Activated gamma-delta T cell treated with Interleukin-2 at 50 U/mL for 16 hours (primary cell): ENCODE data around the gene FOXK2.
"Not testable (repeated sequence)": the region's sequence is repeated elsewhere in the genome, so short reads cannot be mapped to it uniquely, and the experiment has no call there.

ENCODE experiments used
- DNase-seq: peaks from one replicate; pipeline ENCODE4 v3.0.0-alpha.2; 2020

The FOXK2 gene

DNA sequence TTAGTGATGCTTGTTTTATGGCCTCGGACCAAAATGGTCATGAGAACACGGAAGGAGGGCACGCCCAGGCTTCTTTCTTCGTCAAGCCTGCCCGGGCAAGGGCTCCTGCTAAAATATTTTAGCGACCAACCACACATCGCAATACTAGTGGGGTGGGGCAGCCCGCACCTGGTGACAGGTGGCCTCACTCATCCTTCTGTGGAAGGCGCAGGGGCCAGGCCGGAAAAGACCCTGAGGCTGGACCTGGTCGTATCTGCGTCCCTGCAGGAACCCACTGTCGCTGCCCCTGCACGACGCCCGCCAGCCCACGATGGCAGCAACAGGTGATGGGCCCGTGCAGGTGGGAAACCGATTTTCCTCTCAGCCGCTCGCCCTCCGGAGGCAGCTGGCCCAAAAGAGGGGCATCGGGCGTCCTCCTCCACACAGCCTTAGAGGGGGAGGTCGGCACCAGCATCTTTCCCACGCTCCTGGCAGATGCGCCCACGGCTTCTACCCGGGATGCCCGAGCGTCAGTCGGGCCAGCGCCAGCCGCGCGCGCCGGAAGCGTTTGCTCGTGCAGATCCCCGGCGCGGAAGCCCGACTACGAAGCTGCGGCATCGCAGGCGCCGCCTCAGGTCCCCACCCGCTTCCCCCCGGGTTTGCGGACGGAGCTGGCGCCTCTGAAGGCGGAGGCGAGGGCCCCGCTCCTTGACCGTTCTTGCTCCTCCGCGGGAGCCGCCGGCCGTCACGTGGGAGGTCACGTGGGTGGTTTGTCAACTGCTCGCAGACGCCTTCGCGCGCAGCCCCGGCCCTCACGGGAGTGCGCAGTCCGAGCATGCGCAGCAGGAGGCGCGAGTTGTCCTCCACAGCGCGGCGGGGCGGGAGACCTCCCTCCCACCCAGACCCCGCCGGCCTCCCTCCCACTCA, 22.8 kb upstream of the FOXK2 start:
- peak; percentile 87 for DNase-seq

DNA sequence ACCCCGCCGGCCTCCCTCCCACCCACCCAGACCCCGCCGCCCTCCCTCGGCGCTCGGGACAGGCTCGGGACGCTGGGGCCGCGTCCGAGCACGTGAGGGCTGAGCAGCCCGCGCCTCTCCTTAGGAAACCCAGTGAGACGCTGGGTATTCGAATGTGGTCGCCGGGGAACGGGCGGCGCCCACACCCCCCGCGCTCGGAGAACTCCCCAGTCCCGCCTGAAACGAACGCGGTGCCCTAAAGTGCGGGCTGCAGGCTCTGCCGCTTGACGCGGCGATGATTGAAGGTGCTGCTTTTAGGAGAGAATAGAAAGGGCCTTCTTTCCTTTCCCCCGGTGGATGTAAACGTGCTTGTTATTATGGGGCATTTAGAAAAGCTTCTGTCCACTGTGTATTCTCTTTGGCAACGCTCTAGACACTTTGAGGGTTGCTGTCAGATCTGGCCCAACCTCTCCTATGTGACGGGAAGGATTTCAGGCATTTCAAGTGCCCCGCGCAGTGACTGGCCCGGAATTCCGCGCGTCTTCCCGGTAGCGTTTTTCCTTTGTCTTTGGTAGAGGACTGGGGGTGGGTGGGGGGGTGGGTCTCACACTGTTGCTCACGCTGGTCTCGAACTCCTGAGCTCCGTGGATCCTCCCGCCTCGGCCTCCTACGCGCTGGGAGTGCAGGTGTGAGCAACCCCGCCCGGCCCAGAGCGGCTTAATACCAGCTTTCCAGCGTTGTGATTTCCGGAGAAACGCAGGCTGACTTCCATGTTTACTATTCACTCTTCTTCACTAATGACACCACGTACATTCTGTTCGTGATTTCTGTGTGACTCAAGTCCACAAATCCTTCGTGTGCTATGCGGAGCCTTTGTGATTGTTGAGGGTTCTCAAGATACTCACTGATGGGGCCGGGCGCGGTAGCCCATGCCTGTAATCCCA, 21.8 kb upstream of the FOXK2 start:
- peak; percentile 28 for DNase-seq

- DNase-seq = no peak
These were observed 17.3 kb upstream of the FOXK2 start for GRCh38 chr17:82502207-82502606.

DNA sequence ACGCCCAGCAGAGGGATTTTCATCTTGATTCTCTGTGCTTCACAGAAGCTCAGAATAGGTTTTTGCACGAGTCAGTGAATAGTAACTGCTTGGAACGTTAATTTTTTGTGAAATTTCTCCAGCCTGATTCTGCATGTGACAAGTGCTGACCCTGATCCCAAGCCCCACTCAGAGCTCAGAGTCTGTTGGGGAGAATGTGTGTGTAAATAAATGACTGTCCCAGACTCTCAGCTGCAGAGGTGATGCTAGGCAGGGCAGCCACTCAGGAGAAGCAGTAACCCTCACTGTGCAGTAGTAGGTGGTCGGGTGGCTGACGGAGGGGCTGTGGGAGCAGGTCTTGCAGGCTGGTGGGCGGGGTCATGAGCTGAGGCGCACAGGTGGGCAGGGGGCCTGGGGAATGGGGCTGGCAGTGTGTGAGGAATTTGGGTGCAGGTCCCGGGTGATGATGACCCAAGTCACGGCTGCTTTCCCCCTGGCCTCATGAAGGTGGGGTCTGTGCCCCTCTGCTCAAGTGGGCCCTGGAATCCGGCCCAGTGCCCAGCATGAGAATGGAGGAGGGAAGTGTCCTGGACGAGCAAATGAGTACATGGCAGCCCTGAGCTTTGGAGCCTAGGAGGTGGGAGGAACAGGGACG, 16.3 kb upstream of the FOXK2 start:
- DNase-seq = no peak

DNA sequence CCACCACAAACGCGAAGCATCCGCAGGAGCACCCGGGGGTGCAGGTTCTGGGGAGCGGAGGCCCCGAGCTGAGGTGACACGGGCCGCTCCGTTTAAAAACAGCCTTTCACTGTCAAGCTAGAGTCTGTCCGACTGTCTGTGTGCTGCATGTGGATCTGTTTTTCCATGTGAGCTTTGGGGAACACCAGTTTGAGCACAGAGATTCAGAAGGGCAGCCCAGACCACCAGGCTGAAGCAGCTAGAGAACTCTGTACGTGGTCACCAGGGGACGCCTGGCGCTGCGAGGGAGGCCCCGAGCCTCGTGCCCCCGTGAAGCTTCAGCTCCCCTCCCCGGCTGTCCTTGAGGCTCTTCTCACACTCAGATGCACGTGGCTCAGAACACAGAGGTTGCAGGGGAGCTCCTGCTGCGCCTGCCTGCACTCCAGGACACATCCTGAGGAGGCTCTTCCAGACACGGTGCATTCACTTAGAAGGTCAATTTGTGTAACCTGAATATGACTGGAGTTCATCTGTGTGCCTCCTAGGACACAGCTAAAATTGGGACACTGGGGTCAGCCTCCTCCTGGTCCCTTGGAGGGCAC, 15.7 kb upstream of the FOXK2 start:
- no peak for DNase-seq

GRCh38 chr17:82505296-82505695, 14.2 kb upstream of the FOXK2 start:
- DNase-seq = no peak

DNA sequence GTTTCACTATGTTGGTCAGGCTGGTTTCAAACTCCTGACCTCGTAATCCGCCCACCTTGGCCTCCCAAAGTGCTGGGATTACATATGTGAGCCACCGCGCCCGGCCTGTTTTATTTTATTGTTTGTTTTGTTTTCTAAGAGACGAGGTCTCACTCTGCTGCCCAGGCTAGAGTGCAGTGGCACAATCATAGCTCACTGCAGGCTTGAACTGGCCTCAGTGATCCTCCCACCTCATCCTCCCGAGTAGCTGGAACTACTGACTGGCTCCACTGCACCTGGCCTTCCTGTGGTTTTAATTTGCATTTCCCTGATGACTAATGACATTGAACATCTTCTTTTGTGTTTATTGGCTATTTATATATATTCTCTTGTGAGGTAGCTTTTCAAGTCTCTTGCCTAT, 13.1 kb upstream of the FOXK2 start:
- not testable (repeated sequence) for DNase-seq

- DNase-seq = no peak
These were observed 11.8 kb upstream of the FOXK2 start for GRCh38 chr17:82507631-82508175.

GRCh38 chr17:82511642-82512041, 7.9 kb upstream of the FOXK2 start:
- DNase-seq = not testable (repeated sequence)

GRCh38 chr17:82513864-82514263, 5.7 kb upstream of the FOXK2 start:
- DNase-seq = not testable (repeated sequence)

- no peak for DNase-seq
These were observed 2.2 kb upstream of the FOXK2 start for GRCh38 chr17:82517230-82517865.

DNA sequence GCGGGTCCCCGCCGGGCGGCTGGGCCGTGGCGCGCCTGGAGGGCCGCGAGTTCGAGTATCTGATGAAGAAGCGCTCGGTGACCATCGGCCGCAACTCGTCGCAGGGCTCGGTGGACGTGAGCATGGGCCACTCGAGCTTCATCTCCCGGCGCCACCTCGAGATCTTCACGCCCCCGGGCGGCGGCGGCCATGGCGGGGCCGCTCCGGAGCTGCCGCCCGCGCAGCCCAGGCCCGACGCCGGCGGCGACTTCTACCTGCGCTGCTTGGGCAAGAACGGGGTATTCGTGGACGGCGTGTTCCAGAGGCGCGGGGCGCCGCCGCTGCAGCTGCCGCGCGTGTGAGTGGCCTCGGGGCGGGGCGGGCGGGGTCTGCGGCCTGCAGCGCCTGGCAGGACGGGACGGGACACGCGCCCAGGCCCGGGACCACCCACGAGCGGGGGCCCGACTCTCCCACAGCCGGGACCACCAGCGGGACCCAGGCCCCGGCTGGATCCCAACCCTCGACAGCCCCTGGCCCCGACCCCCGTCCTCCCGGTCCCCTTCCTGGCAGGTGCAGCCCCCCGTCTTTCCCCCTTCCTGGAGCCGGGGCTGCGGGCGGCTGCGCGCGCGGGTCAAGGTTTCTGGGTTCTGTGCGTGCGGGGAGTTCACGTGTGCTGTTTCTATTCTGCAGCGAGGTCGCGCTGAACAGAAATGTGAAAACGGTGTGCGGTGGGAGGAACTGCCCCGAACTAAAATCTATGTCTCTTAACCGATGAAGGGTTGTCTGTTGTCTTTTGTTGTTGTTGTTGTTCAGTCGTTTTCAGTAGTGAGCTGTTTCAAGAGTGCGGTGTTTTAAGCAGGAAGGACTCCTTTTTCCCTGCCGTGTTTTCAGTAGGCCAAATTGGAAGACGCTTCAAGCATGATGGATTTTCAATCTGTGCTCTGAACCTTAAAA, 705 bp downstream of the FOXK2 start:
- peak; percentile 26 for DNase-seq

GRCh38 chr17:82524540-82524939, 5.0 kb downstream of the FOXK2 start:
- no peak for DNase-seq

GRCh38 chr17:82525712-82526111, 6.2 kb downstream of the FOXK2 start:
- no peak for DNase-seq

GRCh38 chr17:82527898-82528297, 8.4 kb downstream of the FOXK2 start:
- no peak for DNase-seq

GRCh38 chr17:82528484-82529265, 9.1 kb downstream of the FOXK2 start:
- DNase-seq = no peak

- DNase-seq = no peak
These were observed 10.4 kb downstream of the FOXK2 start for GRCh38 chr17:82529914-82530300.

GRCh38 chr17:82531431-82531881, 11.9 kb downstream of the FOXK2 start:
- DNase-seq = no peak

GRCh38 chr17:82534401-82534812, 14.9 kb downstream of the FOXK2 start:
- no peak for DNase-seq
